Lower lobe of right lung (tissue), 2 donors: ENCODE measurements around the gene SEZ6. TPM values are rescaled to one million over a fixed set of nuclear protein-coding genes. Genes with fewer than 3 reads are reported as not detected.

ENCODE experiments used
- ATAC-seq, 2 donors: fragments of 200-7000 bp; cut with Tn5 transposase; one replicate each; pipeline ENCODE4 v1.9.1; 2020 to 2022; ENCODE audit warnings: mild to moderate bottlenecking in 2 of 2, moderate library complexity in 2 of 2
- DNase-seq: peaks from one replicate; pipeline ENCODE4 v3.0.0-alpha.2; 2020
- H3K27ac ChIP-seq: fragments of 200-600 bp; one replicate; pipeline ENCODE4 v1.8.0; 2022
- H3K27me3 ChIP-seq: fragments of 200-600 bp; one replicate; pipeline ENCODE4 v1.8.0; 2022; ENCODE audit warnings: low read depth
- H3K36me3 ChIP-seq: fragments of 200-600 bp; one replicate; pipeline ENCODE4 v1.8.0; 2022; ENCODE audit warnings: mild to moderate bottlenecking
- H3K4me1 ChIP-seq: fragments of 200-600 bp; one replicate; pipeline ENCODE4 v1.8.0; 2022
- H3K4me3 ChIP-seq: fragments of 200-600 bp; one replicate; pipeline ENCODE4 v1.8.0; 2022; ENCODE audit warnings: mild to moderate bottlenecking
- H3K9me3 ChIP-seq: fragments of 200-600 bp; one replicate; pipeline ENCODE4 v1.8.0; 2022
- CTCF ChIP-seq: fragments of 200-600 bp; IDR thresholded peaks from one replicate; pipeline ENCODE4 v1.8.0; 2022; ENCODE audit warnings: antibody characterized with exemption, mild to moderate bottlenecking
- intact Hi-C: fragments of 100-400 bp; cut with DNase I; formaldehyde crosslinking; loops from one replicate; pipeline ENCODE4 v1.11.0; 2022
- long read RNA-seq: library from polyadenylated mRNA; unstranded; transcript quantifications from one replicate; pipeline ENCODE4 v2.0.0, GENCODE V29; 2021
- total RNA-seq: library from RNA; stranded (reverse); fragmentation: NEBNext Ultra II Directional; extraction: Animal tissue kit (Norgen Biotek cat#: 25700); gene quantifications from one replicate; pipeline ENCODE4 v1.2.1, GENCODE V29; 2021
- donor health status: DM: no; HTN: yes; CAD: no; lungs with severe emphysema.

The SEZ6 gene
- total RNA-seq, result not detected
- long read RNA-seq, result 0 reads

GRCh38 chr17:29005936-29006511 lies at the start of gene SEZ6:
Gene SEZ6 (minus strand): TSS chr17:29006033. CDS start chr17:29005869, 164 bp downstream.
- Histone ChIP-seq H3K27me3 (peaks cover 63% of the 10 kb centered on the region), H3K4me3 (no peak within 1 kb of the TSS), H3K9me3 (no peaks in the 10 kb centered on the region), H3K4me1 (no peaks in the 10 kb centered on the region), H3K36me3 (no peaks in the 10 kb centered on the region), H3K27ac (no peak within 1 kb of the TSS)
- peak; percentile 14 for TF ChIP-seq CTCF
- ATAC-seq, result peak; percentile 89 to 90
- DNase-seq, result peak; percentile 75
- intact Hi-C loops, result no loop called here

- H3K4me1 ChIP-seq, result no peaks in the 10 kb centered on the region
- no peak overlapping the region for H3K4me3 ChIP-seq
- no peaks in the 10 kb centered on the region for H3K36me3 ChIP-seq
- H3K27me3 ChIP-seq, result no peaks in the 10 kb centered on the region
- H3K27ac ChIP-seq, result no peak overlapping the region
- ATAC-seq, result no peak
- no peaks in the 10 kb centered on the region for H3K9me3 ChIP-seq
- intact Hi-C loops, result no loop called here
- no peak for DNase-seq
- TF ChIP-seq CTCF, result no peak
Observed at GRCh38 chr17:29054835-29055234, 49.0 kb upstream of the SEZ6 start.

- Histone ChIP-seq H3K4me3 (no peak overlapping the region), H3K27ac (no peak overlapping the region), H3K36me3 (no peaks in the 10 kb centered on the region), H3K9me3 (no peaks in the 10 kb centered on the region), H3K27me3 (no peaks in the 10 kb centered on the region), H3K4me1 (no peaks in the 10 kb centered on the region)
- TF ChIP-seq CTCF, result no peak
- intact Hi-C loops, result no loop called here
- no peak for ATAC-seq
- no peak for DNase-seq
Observed at GRCh38 chr17:29051731-29052130, 45.9 kb upstream of the SEZ6 start.

- no peak for TF ChIP-seq CTCF
- H3K36me3 ChIP-seq, result no peaks in the 10 kb centered on the region
- no peak overlapping the region for H3K4me3 ChIP-seq
- ATAC-seq (no peak), DNase-seq (no peak)
- H3K27me3 ChIP-seq, result no peaks in the 10 kb centered on the region
- no peak overlapping the region for H3K27ac ChIP-seq
- no peaks in the 10 kb centered on the region for H3K9me3 ChIP-seq
- intact Hi-C loops, result no loop called here
- no peaks in the 10 kb centered on the region for H3K4me1 ChIP-seq
Observed at GRCh38 chr17:29051194-29051593, 45.4 kb upstream of the SEZ6 start.

- DNase-seq (no peak), ATAC-seq (no peak)
- intact Hi-C loops, result no loop called here
- H3K36me3 ChIP-seq, result no peaks in the 10 kb centered on the region
- no peaks in the 10 kb centered on the region for H3K27me3 ChIP-seq
- no peak overlapping the region for H3K4me3 ChIP-seq
- H3K4me1 ChIP-seq, result peaks cover 6% of the 10 kb centered on the region
- no peak for TF ChIP-seq CTCF
- no peaks in the 10 kb centered on the region for H3K9me3 ChIP-seq
- no peak overlapping the region for H3K27ac ChIP-seq
Observed at GRCh38 chr17:29050176-29050575, 44.3 kb upstream of the SEZ6 start.
